OCI-LY7 (cell line): Measurements from ENCODE around the gene CLK2. TPM values are rescaled to one million over a fixed set of nuclear protein-coding genes. Genes with fewer than 3 reads are reported as not detected.
A peak's percentile ranks its signal among the peaks of the same experiment; 100 is the strongest.
"Not testable (repeated sequence)": the region's sequence is repeated elsewhere in the genome, so short reads cannot be mapped to it uniquely, and the experiment has no call there.

ENCODE experiments used
- BruUV-seq: library from RNA; stranded (reverse); fragments of 400-500 nt; replicated peaks from 2 replicates; lab custom pipeline; 2021; lab: Mats Ljungman, UMichigan
- CTCF ChIA-PET: fragments of 300-600 bp; sonication (Branson Sonifier 250); formaldehyde crosslinking; loops from one replicate; lab custom pipeline; 2022; ENCODE audit warnings: antibody characterized with exemption; ENCODE audit not compliant: unreplicated experiment; lab: Charles Lee
- POLR2A ChIA-PET: fragments of 300-600 bp; sonication (Branson Sonifier 250); formaldehyde crosslinking; loops from one replicate; lab custom pipeline; 2022; ENCODE audit warnings: antibody characterized with exemption; lab: Charles Lee
- DNase-seq: peaks from one replicate; pipeline ENCODE4 v3.0.0-alpha.2; 2015; ENCODE audit warnings: low spot score
- H2AFZ ChIP-seq: fragments of 200-600 bp; sonication (generic), shearing (Covaris generic); 2 replicates; pipeline ENCODE4 v1.6.1; 2014; ENCODE audit warnings: mild to moderate bottlenecking, antibody characterized with exemption, low read length, moderate library complexity
- H3K27ac ChIP-seq: fragments of 200-600 bp; sonication (generic); 2 replicates; pipeline ENCODE4 v1.5.1; 2014; ENCODE audit warnings: mixed run types, low read depth, mild to moderate bottlenecking, moderate library complexity, low read length, inconsistent platforms; ENCODE audit not compliant: poor library complexity, severe bottlenecking
- H3K36me3 ChIP-seq: fragments of 200-600 bp; sonication (generic); 2 replicates; pipeline ENCODE4 v1.6.1; 2014; ENCODE audit warnings: mild to moderate bottlenecking, antibody characterized with exemption, low read length, moderate library complexity, mixed read lengths; ENCODE audit not compliant: insufficient read depth
- H3K4me1 ChIP-seq: fragments of 200-600 bp; sonication (generic); 2 replicates; pipeline ENCODE4 v1.5.1; 2014; ENCODE audit warnings: mild to moderate bottlenecking, low read length; ENCODE audit not compliant: insufficient read depth, poor library complexity, severe bottlenecking
- H3K4me2 ChIP-seq: fragments of 200-600 bp; sonication (generic); 2 replicates; pipeline ENCODE4 v1.6.1; 2014; ENCODE audit warnings: mild to moderate bottlenecking, low read length
- H3K4me3 ChIP-seq: fragments of 200-600 bp; sonication (generic); 2 replicates; pipeline ENCODE4 v1.5.1; 2014; ENCODE audit warnings: mild to moderate bottlenecking, low read depth, low read length; ENCODE audit not compliant: poor library complexity, severe bottlenecking
- H3K79me2 ChIP-seq: fragments of 200-600 bp; sonication (generic); 2 replicates; pipeline ENCODE4 v1.6.1; 2016; ENCODE audit warnings: low read depth, mild to moderate bottlenecking, low read length, moderate library complexity, mixed read lengths; ENCODE audit not compliant: insufficient read depth
- H3K9me2 ChIP-seq: fragments of 200-600 bp; sonication (generic); 2 replicates; pipeline ENCODE4 v1.6.1; 2016; ENCODE audit warnings: mild to moderate bottlenecking, low read length, mixed read lengths; ENCODE audit not compliant: insufficient read depth
- H3K9me3 ChIP-seq: fragments of 200-600 bp; sonication (generic); 2 replicates; pipeline ENCODE4 v1.6.1; 2014; ENCODE audit warnings: mild to moderate bottlenecking, mixed run types, low read length, mixed read lengths
- H4K20me1 ChIP-seq: fragments of 200-600 bp; sonication (generic); 2 replicates; pipeline ENCODE4 v1.6.1; 2014; ENCODE audit warnings: mild to moderate bottlenecking, antibody characterized with exemption, low read length, moderate library complexity, mixed read lengths; ENCODE audit not compliant: insufficient read depth
- EZH2phosphoT487 ChIP-seq: fragments of 200-600 bp; sonication (generic); IDR thresholded peaks from 2 replicates; pipeline ENCODE4 v1.6.1; 2018; ENCODE audit warnings: low read depth, borderline replicate concordance, mild to moderate bottlenecking, mixed run types, antibody characterized with exemption, low read length, moderate library complexity, mixed read lengths
- intact Hi-C: fragments of 100-400 bp; cut with micrococcal nuclease; formaldehyde crosslinking; loops from one replicate; pipeline ENCODE4 v1.10.0; 2022; ENCODE audit not compliant: unreplicated experiment
- total RNA-seq, 2 experiments: library from RNA; depleted of rRNA in 1 of 2; stranded (reverse); fragments of >200 nt in 1 of 2; shearing (Covaris generic) in 1 of 2; gene quantifications; 2 replicates each; pipeline ENCODE4 v1.2.3, GENCODE V29; 2014 to 2022
- TF ChIP-seq, protein P1 (sequence below): fragments of 200-600 bp; sonication (generic); conservative IDR thresholded peaks from 2 replicates; pipeline ENCODE4 v1.5.1; 2014; ENCODE audit warnings: mild to moderate bottlenecking, antibody characterized with exemption, low read length, moderate library complexity, mixed read lengths

Gene CLK2
- total RNA-seq, 2 experiments from 2014 or later: 96.7 to 121 TPM

DNA sequence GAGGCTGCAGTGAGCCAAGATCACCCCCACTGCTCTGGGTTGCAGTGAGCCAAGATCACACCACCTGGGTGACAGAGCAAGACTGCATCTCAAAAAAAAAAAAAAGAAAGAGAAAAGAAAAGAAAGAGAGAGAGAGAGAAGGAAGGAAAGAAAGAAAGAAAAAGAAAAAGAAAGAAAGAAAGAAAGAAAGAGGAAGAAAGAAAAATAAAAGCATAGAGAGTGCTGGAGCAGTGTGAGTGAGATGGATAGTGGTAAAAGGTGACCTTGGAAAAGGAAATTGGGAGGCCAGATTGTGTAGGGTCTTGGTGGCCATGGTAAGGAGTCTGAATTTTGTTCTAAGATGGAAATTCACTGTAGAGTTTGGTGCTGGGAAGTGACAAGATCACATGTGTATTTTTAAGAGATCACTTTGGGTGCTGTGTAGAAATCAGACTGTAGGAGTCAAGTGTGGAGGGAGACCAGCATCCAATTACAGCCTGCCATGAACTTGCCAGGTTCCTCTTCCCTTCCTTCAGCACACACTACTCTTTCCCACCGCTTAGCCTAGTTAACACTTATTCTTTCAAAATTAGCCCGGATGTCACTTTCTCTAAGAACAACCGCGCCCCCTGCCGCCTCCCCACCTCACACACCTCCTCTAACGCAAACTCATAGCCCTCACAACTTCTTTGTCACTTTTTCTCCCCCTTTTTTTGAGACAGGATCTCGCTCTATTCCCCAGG lies 47.0 kb downstream of the CLK2 start:
- no peak overlapping the region; the same call in 1 of the 2 replicates for H2AFZ ChIP-seq
- POLR2A ChIA-PET: interaction anchor here (0.9 to 2.0 kb wide), 7 partner anchors 15 to 82 kb away, joined by 3 to 6 read pairs (median 4); partner anchors contain the start of genes FDPS, KRTCAP2 and THBS3
- CTCF ChIA-PET: no interaction called here
- H3K79me2 ChIP-seq: peaks cover 22% of the 10 kb centered on the region
- no peaks in the 10 kb centered on the region for H3K9me2 ChIP-seq
- no peaks in the 10 kb centered on the region for H3K9me3 ChIP-seq
- H3K4me3 ChIP-seq: peak overlapping the region; percentile 83
- TF ChIP-seq, protein P1, sequence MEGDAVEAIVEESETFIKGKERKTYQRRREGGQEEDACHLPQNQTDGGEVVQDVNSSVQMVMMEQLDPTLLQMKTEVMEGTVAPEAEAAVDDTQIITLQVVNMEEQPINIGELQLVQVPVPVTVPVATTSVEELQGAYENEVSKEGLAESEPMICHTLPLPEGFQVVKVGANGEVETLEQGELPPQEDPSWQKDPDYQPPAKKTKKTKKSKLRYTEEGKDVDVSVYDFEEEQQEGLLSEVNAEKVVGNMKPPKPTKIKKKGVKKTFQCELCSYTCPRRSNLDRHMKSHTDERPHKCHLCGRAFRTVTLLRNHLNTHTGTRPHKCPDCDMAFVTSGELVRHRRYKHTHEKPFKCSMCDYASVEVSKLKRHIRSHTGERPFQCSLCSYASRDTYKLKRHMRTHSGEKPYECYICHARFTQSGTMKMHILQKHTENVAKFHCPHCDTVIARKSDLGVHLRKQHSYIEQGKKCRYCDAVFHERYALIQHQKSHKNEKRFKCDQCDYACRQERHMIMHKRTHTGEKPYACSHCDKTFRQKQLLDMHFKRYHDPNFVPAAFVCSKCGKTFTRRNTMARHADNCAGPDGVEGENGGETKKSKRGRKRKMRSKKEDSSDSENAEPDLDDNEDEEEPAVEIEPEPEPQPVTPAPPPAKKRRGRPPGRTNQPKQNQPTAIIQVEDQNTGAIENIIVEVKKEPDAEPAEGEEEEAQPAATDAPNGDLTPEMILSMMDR: peak; percentile 92
- no peak for TF ChIP-seq EZH2phosphoT487
- peak; percentile 90 for DNase-seq
- no TSS peak for BruUV-seq
- H3K4me2 ChIP-seq: peak overlapping the region; percentile 84
- no peaks in the 10 kb centered on the region for H4K20me1 ChIP-seq
- H3K4me1 ChIP-seq: peaks cover 56% of the 10 kb centered on the region
- H3K36me3 ChIP-seq: peaks cover 9% of the 10 kb centered on the region; the same call in 1 of the 2 replicates
- intact Hi-C loops: loop anchor here (1.0 kb wide), 2 partner anchors 18 to 19 kb away; partner anchors contain the start of gene THBS3
- H3K27ac ChIP-seq: peak overlapping the region; percentile 89

DNA sequence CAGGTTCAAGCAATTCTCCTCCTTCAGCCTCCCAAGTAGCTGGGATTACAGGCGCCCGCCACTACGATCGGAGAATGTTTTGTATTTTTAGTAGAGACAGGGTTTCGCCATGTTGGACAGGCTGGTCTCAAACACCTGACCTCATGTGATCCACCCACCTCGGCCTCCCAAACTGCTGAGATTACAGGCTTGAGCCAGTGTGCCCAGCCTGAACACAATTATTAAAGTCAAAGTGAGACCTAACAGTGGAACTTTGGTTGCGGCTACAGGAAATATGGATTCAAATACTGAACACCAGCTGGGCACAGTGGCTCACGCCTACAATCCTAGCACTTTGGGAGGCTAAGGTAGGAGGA lies 47.9 kb downstream of the CLK2 start:
- peak overlapping the region; percentile 83 for H3K4me3 ChIP-seq
- ChIA-PET POLR2A (interaction anchor here (0.7 to 2.6 kb wide), 6 partner anchors 16 to 52 kb away, joined by 3 to 9 read pairs (median 6); partner anchors contain the start of gene KRTCAP2), CTCF (interaction anchor here (2.1 kb wide), 1 partner anchor 18 kb away, joined by 9 read pairs; the partner anchor contains the start of genes MTX1 and THBS3)
- H3K4me1 ChIP-seq: peaks cover 56% of the 10 kb centered on the region
- H3K9me2 ChIP-seq, H3K9me3 ChIP-seq, DNase-seq, H3K36me3 ChIP-seq, H4K20me1 ChIP-seq, H2AFZ ChIP-seq, intact Hi-C loops, BruUV-seq: not testable (repeated sequence)
- H3K27ac ChIP-seq: peak overlapping the region; percentile 89
- H3K4me2 ChIP-seq: peak overlapping the region; percentile 84
- H3K79me2 ChIP-seq: peaks cover 22% of the 10 kb centered on the region

DNA sequence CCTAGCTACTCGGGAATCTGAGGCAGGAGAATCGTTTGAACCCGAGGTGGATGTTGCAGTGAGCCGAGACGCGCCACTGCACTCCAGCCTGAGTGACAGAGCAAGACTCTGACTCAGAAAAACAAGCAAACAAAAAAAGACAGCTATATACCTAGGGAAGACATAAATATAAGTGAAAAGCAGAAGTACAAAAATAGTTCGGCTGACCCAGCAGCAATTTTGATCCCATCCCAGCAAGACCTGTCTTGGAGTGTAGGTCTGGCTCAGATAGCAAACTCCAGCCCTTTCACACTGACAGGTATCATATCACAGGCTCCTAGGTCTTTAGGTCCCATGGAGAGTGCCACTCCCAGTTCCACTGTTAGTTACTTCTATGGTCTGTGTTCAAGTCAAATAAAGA lies 50.3 kb downstream of the CLK2 start:
- DNase-seq: peak; percentile 55
- H3K4me2 ChIP-seq: peak overlapping the region; percentile 84
- H3K27ac ChIP-seq: peak overlapping the region; percentile 89
- peak overlapping the region; percentile 4 for H3K4me3 ChIP-seq
- BruUV-seq: no TSS peak
- H3K79me2 ChIP-seq: peaks cover 22% of the 10 kb centered on the region
- no peak for TF ChIP-seq EZH2phosphoT487
- TF ChIP-seq, protein P1: no peak
- intact Hi-C loops: no loop called here
- ChIA-PET CTCF (no interaction called here), POLR2A (interaction anchor here (0.9 to 2.6 kb wide), 2 partner anchors 14 to 213 kb away, joined by 3 to 9 read pairs; no protein-coding TSS in a partner anchor)
- H3K36me3 ChIP-seq: peaks cover 9% of the 10 kb centered on the region; the same call in 1 of the 2 replicates
- no peaks in the 10 kb centered on the region for H3K9me3 ChIP-seq
- H2AFZ ChIP-seq: no peak overlapping the region
- H3K4me1 ChIP-seq: peaks cover 64% of the 10 kb centered on the region
- no peaks in the 10 kb centered on the region for H4K20me1 ChIP-seq
- no peaks in the 10 kb centered on the region for H3K9me2 ChIP-seq

DNA sequence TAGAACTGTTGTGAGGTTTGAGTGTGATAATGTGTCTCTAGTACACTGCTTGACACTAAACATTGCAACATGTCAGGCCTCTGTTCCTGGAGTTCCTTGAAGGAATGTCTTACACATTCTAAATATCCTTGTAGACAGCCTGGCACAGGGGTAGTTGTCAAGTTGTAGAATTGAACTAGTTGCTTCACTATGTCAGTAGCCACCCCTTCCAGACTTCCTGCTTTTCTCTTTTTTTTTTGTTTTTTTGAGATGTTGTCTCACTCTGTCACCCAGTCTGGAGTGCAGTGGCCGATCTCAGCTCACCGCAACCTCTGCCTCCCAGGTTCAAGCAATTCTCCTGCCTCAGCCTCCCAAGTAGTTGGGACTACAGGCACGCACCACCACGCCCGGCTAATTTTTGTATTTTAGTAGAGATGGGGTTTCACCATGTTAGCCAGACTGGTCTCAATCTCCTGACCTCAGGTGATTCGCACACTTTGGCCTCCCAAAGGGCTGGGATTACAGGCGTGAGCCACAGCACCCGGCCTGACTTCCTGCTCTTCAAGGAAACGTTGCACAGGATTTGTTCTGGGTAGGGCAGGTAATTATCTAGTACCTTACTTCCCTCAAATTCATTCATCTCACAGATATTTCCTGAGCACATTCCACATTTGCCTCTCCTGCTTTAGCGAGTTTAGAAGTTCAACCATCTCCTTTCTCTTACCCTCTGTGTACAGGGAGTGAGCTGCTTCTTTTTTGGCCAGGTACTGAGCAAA lies 52.9 kb downstream of the CLK2 start:
- DNase-seq, H3K9me3 ChIP-seq, BruUV-seq, H3K4me2 ChIP-seq, intact Hi-C loops, H4K20me1 ChIP-seq, H3K9me2 ChIP-seq, H3K4me3 ChIP-seq, H3K79me2 ChIP-seq, H3K36me3 ChIP-seq, CTCF ChIA-PET: not testable (repeated sequence)
- POLR2A ChIA-PET: interaction anchor here (2.0 kb wide), 1 partner anchor 11 kb away, joined by 9 read pairs; no protein-coding TSS in a partner anchor
- peak overlapping the region; percentile 35 for H3K27ac ChIP-seq
- H2AFZ ChIP-seq: peak overlapping the region; percentile 56; the same call in 1 of the 2 replicates
- H3K4me1 ChIP-seq: peaks cover 50% of the 10 kb centered on the region
